K562 (cell line): ENCODE data around the gene ADAM33. TPM values are rescaled to one million over a fixed set of nuclear protein-coding genes. Genes with fewer than 3 reads are reported as not detected.

Experiments used
- ATAC-seq: fragments of 200-7000 bp; cut with Tn5 transposase; 3 replicates; pipeline ENCODE4 v1.9.1; 2020; ENCODE audit warnings: moderate library complexity
- BruUV-seq: library from RNA; stranded (reverse); fragments of 400-500 nt; replicated peaks from 2 replicates; lab custom pipeline; 2021; lab: Mats Ljungman, UMichigan
- CTCF ChIA-PET: fragments of 300-600 bp; formaldehyde crosslinking; extraction: SDS; loops from one replicate; lab custom pipeline; 2021; ENCODE audit warnings: low intra/inter-chr PET ratio; lab: Yijun Ruan, JAX
- POLR2A ChIA-PET: fragments of 300-600, 350-650 bp; sonication (Branson Sonifier 250); formaldehyde crosslinking; extraction: SDS; loops from one replicate; lab custom pipeline; 2021; ENCODE audit warnings: antibody characterized with exemption, inconsistent platforms; lab: Yijun Ruan, JAX
- DNase-seq, 4 experiments: peaks; one replicate each; pipeline versions ENCODE4 v3.0.0 to v3.0.0-alpha.2; 2011 to 2018; ENCODE audit warnings: low spot score in 3 of 4, mixed read lengths in 3 of 4; ENCODE audit errors: extremely low read depth in 1 of 4
- FAIRE-seq: peaks from 2 replicates; lab custom pipeline; 2011; peaks lifted over from hg19 to GRCh38; lab: Jason Lieb, UNC
- H2AFZ ChIP-seq: 2 replicates; pipeline ENCODE4 v1.6.0; 2011; ENCODE audit warnings: low read depth, low read length, control low read depth, inconsistent platforms
- H3K27ac ChIP-seq: fragments of 200-600 bp; 3 replicates; pipeline ENCODE4 v1.8.0; 2011; ENCODE audit warnings: low read depth, mild to moderate bottlenecking, control low read depth, inconsistent platforms, low read length, moderate library complexity, mixed read lengths; ENCODE audit errors: extremely low read depth
- H3K27me3 ChIP-seq, 2 experiments: fragments of 300-600 bp in 1 of 2; 2 replicates in 1 of 2; 3 replicates in 1 of 2; pipeline versions ENCODE4 v1.6.0 to v1.8.0; 2011; ENCODE audit warnings: inconsistent platforms in 2 of 2, low read length in 2 of 2, mild to moderate bottlenecking in 1 of 2, mixed read lengths in 1 of 2, moderate library complexity in 1 of 2; ENCODE audit not compliant: control insufficient read depth in 2 of 2, insufficient read depth in 2 of 2
- H3K36me3 ChIP-seq: fragments of 300-600 bp; 3 replicates; pipeline ENCODE4 v1.8.0; 2011; ENCODE audit warnings: mild to moderate bottlenecking, low read length, inconsistent platforms; ENCODE audit not compliant: control insufficient read depth, insufficient read depth
- H3K4me1 ChIP-seq, 2 experiments: fragments of 200-600 bp in 1 of 2; replicated peaks in 1 of 2; 2 replicates in 1 of 2; 3 replicates in 1 of 2; pipeline versions ENCODE4 v1.5.1 to v1.8.0; 2011; ENCODE audit warnings: inconsistent platforms in 2 of 2, low read length in 2 of 2, mild to moderate bottlenecking in 1 of 2, mixed read lengths in 1 of 2, moderate library complexity in 1 of 2; ENCODE audit not compliant: control insufficient read depth in 2 of 2, insufficient read depth in 2 of 2
- H3K4me2 ChIP-seq: 2 replicates; pipeline ENCODE4 v1.6.1; 2011; ENCODE audit warnings: low read length, control low read depth, inconsistent platforms, mixed read lengths; ENCODE audit not compliant: insufficient read depth
- H3K4me3 ChIP-seq: fragments of 200-600 bp; sonication (generic), shearing (Covaris generic); 2 replicates; pipeline ENCODE4 v1.5.1; 2016; ENCODE audit warnings: control low read depth, inconsistent platforms
- H3K79me2 ChIP-seq: fragments of 200-600 bp; 3 replicates; pipeline ENCODE4 v1.8.0; 2011; ENCODE audit warnings: low read length, inconsistent platforms; ENCODE audit not compliant: control insufficient read depth, insufficient read depth
- H3K9ac ChIP-seq, 2 experiments: 2 replicates each; pipeline versions ENCODE4 v1.6.0 to v1.6.1; 2011; ENCODE audit warnings: low read depth in 2 of 2, low read length in 2 of 2, control low read depth in 1 of 2, inconsistent platforms in 1 of 2, mild to moderate bottlenecking in 1 of 2, mixed read lengths in 1 of 2; ENCODE audit not compliant: insufficient read depth in 1 of 2
- H3K9me1 ChIP-seq: one replicate; pipeline ENCODE4 v1.6.0; 2011; ENCODE audit warnings: inconsistent platforms, mild to moderate bottlenecking, low read length, moderate library complexity; ENCODE audit not compliant: control insufficient read depth, insufficient read depth
- H3K9me3 ChIP-seq: replicated peaks from 2 replicates; pipeline ENCODE4 v1.5.1; 2011; ENCODE audit warnings: low read depth, low read length, inconsistent platforms; ENCODE audit not compliant: control insufficient read depth, insufficient read depth
- H4K20me1 ChIP-seq: replicated peaks from 2 replicates; pipeline ENCODE4 v1.6.1; 2011; ENCODE audit warnings: low read length, inconsistent platforms, mixed read lengths; ENCODE audit not compliant: control insufficient read depth, insufficient read depth
- CBX3 ChIP-seq, 2 experiments: IDR thresholded peaks; 1 replicate in 1 of 2; 2 replicates in 1 of 2; pipeline ENCODE4 v1.6.1; 2012; ENCODE audit warnings: inconsistent platforms in 2 of 2, low read length in 2 of 2, borderline replicate concordance in 1 of 2, control low read depth in 1 of 2
- ELF2 ChIP-seq: fragments of 250-450 bp; sonication (Bioruptor Pico); IDR thresholded peaks from 2 replicates; pipeline ENCODE4 v1.5.0; 2021; ENCODE audit warnings: mild to moderate bottlenecking
- ETV1 ChIP-seq: fragments of 450-650 bp; conservative IDR thresholded peaks from 2 replicates; pipeline ENCODE4 v1.6.1; 2016; ENCODE audit warnings: missing genetic modification characterization, control low read depth, low read depth, missing compliant biosample characterization
- HMG20A ChIP-seq: fragments of 450-650 bp; formaldehyde crosslinking; conservative IDR thresholded peaks from 2 replicates; pipeline ENCODE4 v1.4.0; 2020; ENCODE audit warnings: mild to moderate bottlenecking, mixed read lengths
- MAZ ChIP-seq, 2 experiments: fragments of 450-650 bp in 1 of 2; sonication (generic) in 1 of 2; formaldehyde crosslinking; IDR thresholded peaks in 1 of 2; conservative IDR thresholded peaks in 1 of 2; 2 replicates each; pipeline versions ENCODE4 v1.4.0 to v1.5.0; 2020; ENCODE audit warnings: mild to moderate bottlenecking in 1 of 2, missing genetic modification reagents in 1 of 2
- SP2 ChIP-seq: IDR thresholded peaks from 2 replicates; pipeline ENCODE4 v1.6.1; 2011; ENCODE audit warnings: mild to moderate bottlenecking, low read depth, low read length, moderate library complexity; ENCODE audit not compliant: poor library complexity, severe bottlenecking; ENCODE audit errors: extremely low read depth
- SUPT5H ChIP-seq: fragments of 450-650 bp; IDR thresholded peaks from 2 replicates; pipeline ENCODE4 v1.6.1; 2016
- TRIM28 ChIP-seq: fragments of 450-650 bp; IDR thresholded peaks from 2 replicates; pipeline ENCODE4 v1.6.1; 2017
- ZEB2 ChIP-seq: fragments of 450-650 bp; IDR thresholded peaks from 2 replicates; pipeline ENCODE4 v1.6.1; 2016
- WGBS: fragments of 100-300 bp; shearing (Covaris generic); methylation state at CpG from one replicate; pipeline ENCODE4 v1.1.6; 2016; ENCODE audit warnings: low coverage, mixed read lengths; ENCODE audit not compliant: insufficient coverage; ENCODE audit errors: missing lambda C conversion rate; 5-methylcytosine and 5-hydroxymethylcytosine counted together
- in situ Hi-C: fragments of 300-500 bp; cut with MboI; formaldehyde crosslinking; loops from 4 replicates; pipeline ENCODE4 v1.15.0; 2018; ENCODE audit warnings: inconsistent platforms, mixed read lengths
- intact Hi-C: fragments of 100-400 bp; cut with micrococcal nuclease; formaldehyde crosslinking; loops from 2 replicates; pipeline ENCODE4 v1.14.2; 2022
- polyA plus RNA-seq, 8 experiments: library from polyadenylated mRNA; depleted of rRNA in 4 of 8; stranded (reverse) in 5 of 8; unstranded in 3 of 8; fragments of >200 nt; fragmentation: Nextera tagmentation in 2 of 8; fragmentation: Illumina TruSeq in 1 of 8; extraction: Ambion mirVana in 2 of 8; extraction: Trizol in 1 of 8; gene quantifications; 2 replicates each; pipeline versions ENCODE4 v1.2.1 to v1.2.3, GENCODE V29; 2011 to 2014; ENCODE audit warnings: inconsistent platforms in 1 of 8, missing spikeins in 1 of 8
- total RNA-seq, 7 experiments: library from RNA; depleted of rRNA in 6 of 7; stranded (reverse); fragments of >200 nt in 6 of 7; fragmentation: Illumina TruSeq in 2 of 7; extraction: Trizol in 2 of 7; gene quantifications; 2 replicates each; pipeline versions ENCODE4 v1.2.1 to v1.2.3, GENCODE V29; 2011 to 2021; ENCODE audit warnings: low replicate concordance in 1 of 7
- TF ChIP-seq, protein P1 (sequence below): fragments of 250-450 bp; sonication (Bioruptor Pico); IDR thresholded peaks from 2 replicates; pipeline ENCODE4 v1.5.0; 2021; ENCODE audit warnings: mild to moderate bottlenecking, moderate library complexity
- TF ChIP-seq, protein P2 (sequence below), 2 experiments: fragments of 450-650 bp in 1 of 2; sonication (generic) in 1 of 2; formaldehyde crosslinking; conservative IDR thresholded peaks; 2 replicates each; pipeline versions ENCODE4 v1.4.0 to v1.8.1; 2020 to 2022; ENCODE audit warnings: mild to moderate bottlenecking in 1 of 2, missing genetic modification reagents in 1 of 2
- TF ChIP-seq, protein P3 (sequence below): fragments of 250-450 bp; sonication (Bioruptor Pico); IDR thresholded peaks from 2 replicates; pipeline ENCODE4 v1.6.1; 2021; ENCODE audit warnings: mild to moderate bottlenecking
- TF ChIP-seq, protein P4 (sequence below), 3 experiments: IDR thresholded peaks in 2 of 3; conservative IDR thresholded peaks in 1 of 3; 2 replicates each; pipeline ENCODE4 v1.5.1; 2011 to 2012; ENCODE audit warnings: low read length in 3 of 3, mild to moderate bottlenecking in 3 of 3, control low read depth in 2 of 3, improper control_type of control experiment in 1 of 3, inconsistent platforms in 1 of 3, low read depth in 1 of 3, mixed read lengths in 1 of 3, moderate library complexity in 1 of 3; ENCODE audit not compliant: insufficient read depth in 2 of 3

ADAM33 gene
- total and polyA plus RNA-seq, 9 of the 15 experiments (the other 6 are each of a cell fraction or from before 2014, with no cell fraction given): not detected

DNA sequence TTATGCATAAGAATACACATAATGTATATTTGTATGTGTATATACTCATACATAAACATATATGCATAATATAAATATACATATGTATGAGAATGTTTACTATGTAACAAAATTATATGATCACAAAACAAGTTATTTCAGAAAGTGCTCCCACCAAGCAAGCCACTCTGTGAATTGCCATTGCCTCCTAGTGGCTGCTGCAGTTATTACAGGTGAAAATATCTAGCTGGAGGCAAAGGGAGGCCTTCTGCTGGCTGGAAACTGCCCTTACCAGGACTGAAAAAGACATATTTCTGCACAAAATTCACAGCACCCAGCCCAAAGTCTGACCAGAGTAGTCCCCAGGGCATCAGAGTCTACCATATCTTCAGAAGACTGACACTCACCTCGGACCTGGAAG lies 14.4 kb upstream of the ADAM33 start:
- TF ChIP-seq ELF2 (CRISPR knock-in tag) (no peak), HMG20A (CRISPR knock-in tag) (no peak), SUPT5H (no peak), CBX3 (IDR thresholded peaks at IDR 0.05; ENCODE audit: borderline replicate concordance in 1 of 2, low read length in 2 of 2) (peak in 1 of 2 experiments; percentile 28; a peak in 1 of 3 replicates), TRIM28 (0 out of 2 replicates have a peak, but pooled peaks have one; percentile 27), MAZ (CRISPR knock-in tag; conservative IDR thresholded peaks at IDR 0.05 in 1 of 2, IDR thresholded peaks at IDR 0.05 in 1 of 2) (no peak), ETV1 (no peak), ZEB2 (no peak), SP2 (no peak)
- TF ChIP-seq, protein P1, sequence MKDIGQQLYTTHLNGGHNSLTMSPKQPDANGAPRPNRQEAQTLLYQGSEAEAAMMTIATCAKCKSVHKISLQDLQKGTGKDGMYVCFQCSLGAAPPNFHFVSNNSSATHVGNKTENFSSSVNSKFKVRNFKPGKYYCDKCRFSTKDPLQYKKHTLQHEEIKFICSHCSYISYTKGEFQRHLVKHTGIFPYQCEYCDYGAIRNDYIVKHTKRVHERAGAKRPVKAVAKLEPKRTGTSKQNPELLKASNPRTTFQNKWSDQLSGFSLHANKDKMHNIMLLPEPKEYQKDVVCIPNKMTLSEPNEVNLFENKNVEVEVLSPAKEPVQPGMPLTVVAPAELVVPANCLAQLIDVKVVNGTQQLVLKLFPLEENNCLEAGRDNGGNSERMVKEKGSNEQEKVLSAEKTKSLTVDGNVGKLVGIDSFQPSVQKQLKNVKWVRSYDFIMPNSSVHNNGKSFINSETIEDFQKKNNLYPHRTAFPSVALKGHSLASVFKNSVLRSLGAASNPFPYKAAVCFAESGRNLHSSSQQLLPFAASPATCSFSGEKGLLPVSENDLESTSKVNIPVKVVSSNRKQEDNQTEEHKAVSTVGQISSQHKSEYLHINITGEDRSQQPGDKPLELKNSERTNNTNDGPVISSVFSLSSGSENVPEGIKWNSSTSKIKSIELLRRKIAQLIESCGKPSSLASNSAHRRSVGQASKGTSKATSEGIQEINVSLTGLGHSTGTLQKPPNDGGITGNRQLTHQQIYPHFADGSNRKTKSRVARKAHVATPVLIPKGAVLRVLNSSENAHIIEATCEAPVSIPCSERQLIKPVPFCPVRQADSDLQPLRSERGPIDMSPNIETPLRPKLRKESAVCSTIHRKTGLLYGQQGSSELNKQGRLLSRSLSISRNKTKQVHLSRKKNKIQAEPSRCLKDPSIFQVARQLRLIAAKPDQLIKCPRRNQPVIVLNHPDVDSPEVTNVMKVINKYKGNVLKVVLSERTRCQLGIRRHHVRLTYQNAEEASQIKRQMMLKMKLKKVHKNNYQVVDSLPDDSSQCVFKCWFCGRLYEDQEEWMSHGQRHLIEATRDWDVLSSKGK (CRISPR knock-in tag): no peak
- TF ChIP-seq, protein P2, sequence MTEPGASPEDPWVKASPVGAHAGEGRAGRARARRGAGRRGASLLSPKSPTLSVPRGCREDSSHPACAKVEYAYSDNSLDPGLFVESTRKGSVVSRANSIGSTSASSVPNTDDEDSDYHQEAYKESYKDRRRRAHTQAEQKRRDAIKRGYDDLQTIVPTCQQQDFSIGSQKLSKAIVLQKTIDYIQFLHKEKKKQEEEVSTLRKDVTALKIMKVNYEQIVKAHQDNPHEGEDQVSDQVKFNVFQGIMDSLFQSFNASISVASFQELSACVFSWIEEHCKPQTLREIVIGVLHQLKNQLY (CRISPR knock-in tag; conservative IDR thresholded peaks at IDR 0.05): no peak
- TF ChIP-seq, protein P3, sequence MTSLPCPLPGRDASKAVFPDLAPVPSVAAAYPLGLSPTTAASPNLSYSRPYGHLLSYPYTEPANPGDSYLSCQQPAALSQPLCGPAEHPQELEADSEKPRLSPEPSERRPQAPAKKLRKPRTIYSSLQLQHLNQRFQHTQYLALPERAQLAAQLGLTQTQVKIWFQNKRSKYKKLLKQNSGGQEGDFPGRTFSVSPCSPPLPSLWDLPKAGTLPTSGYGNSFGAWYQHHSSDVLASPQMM: no peak
- TF ChIP-seq, protein P4, sequence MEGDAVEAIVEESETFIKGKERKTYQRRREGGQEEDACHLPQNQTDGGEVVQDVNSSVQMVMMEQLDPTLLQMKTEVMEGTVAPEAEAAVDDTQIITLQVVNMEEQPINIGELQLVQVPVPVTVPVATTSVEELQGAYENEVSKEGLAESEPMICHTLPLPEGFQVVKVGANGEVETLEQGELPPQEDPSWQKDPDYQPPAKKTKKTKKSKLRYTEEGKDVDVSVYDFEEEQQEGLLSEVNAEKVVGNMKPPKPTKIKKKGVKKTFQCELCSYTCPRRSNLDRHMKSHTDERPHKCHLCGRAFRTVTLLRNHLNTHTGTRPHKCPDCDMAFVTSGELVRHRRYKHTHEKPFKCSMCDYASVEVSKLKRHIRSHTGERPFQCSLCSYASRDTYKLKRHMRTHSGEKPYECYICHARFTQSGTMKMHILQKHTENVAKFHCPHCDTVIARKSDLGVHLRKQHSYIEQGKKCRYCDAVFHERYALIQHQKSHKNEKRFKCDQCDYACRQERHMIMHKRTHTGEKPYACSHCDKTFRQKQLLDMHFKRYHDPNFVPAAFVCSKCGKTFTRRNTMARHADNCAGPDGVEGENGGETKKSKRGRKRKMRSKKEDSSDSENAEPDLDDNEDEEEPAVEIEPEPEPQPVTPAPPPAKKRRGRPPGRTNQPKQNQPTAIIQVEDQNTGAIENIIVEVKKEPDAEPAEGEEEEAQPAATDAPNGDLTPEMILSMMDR (IDR thresholded peaks at IDR 0.05 in 2 of 3, conservative IDR thresholded peaks at IDR 0.05 in 1 of 3; ENCODE audit: insufficient read depth in 2 of 3, low read depth in 1 of 3, low read length in 3 of 3): peak; percentile 41 to 56 (median 41); a peak in 5 of 6 replicates
- no peaks in the 10 kb centered on the region for H3K36me3 ChIP-seq
- H3K9me3 ChIP-seq: no peaks in the 10 kb centered on the region
- no peaks in the 10 kb centered on the region for H3K9me1 ChIP-seq
- in situ Hi-C loops (no loop called here), intact Hi-C loops (no loop called here)
- H3K9ac ChIP-seq: no peak overlapping the region
- no peak overlapping the region for H2AFZ ChIP-seq
- H3K4me2 ChIP-seq: no peak overlapping the region
- H3K4me3 ChIP-seq: no peak overlapping the region
- FAIRE-seq (no peak), ATAC-seq (no peak; the same call in 2 of the 3 replicates), DNase-seq (peak in 3 of 4 experiments; percentile 23 to 35 (median 33))
- ChIA-PET CTCF (no interaction called here), POLR2A (interaction anchor here (0.9 to 1.1 kb wide), 2 partner anchors 9 to 437 kb away, joined by 3 read pairs; no protein-coding TSS in a partner anchor)
- BruUV-seq: no TSS peak
- H4K20me1 ChIP-seq: no peaks in the 10 kb centered on the region
- 43% methylated on average over 1 of the region's 1 CpG for WGBS
- H3K79me2 ChIP-seq: no peaks in the 10 kb centered on the region
- H3K27me3 ChIP-seq: peaks cover 0 to 27% of the 10 kb centered on the region in 2 experiments; a peak in 3 of 5 replicates
- peaks cover 0 to 31% of the 10 kb centered on the region in 2 experiments; a peak in 2 of 5 replicates for H3K4me1 ChIP-seq
- H3K27ac ChIP-seq: no peak overlapping the region
